Measurements from ENCODE around the gene ZFP90.

- no peak for TF ChIP-seq CTCF (IDR thresholded peaks at IDR 0.05; ENCODE audit: insufficient read depth, low read depth, low read length)
- TF ChIP-seq EZH2 (IDR thresholded peaks at IDR 0.05; ENCODE audit: insufficient read depth, low read length): no peak
These were observed 47.5 kb upstream of the ZFP90 start for GRCh38 chr16:68491576-68491950.
